Inferior parietal cortex (tissue), 1 donor: ENCODE results near the gene TMC1.
"Not testable (repeated sequence)": the region's sequence is repeated elsewhere in the genome, so short reads cannot be mapped to it uniquely, and the experiment has no call there.

Source experiments
- DNase-seq: peaks from one replicate; pipeline ENCODE4 v3.0.0-alpha.2; 2016; ENCODE audit errors: extremely low spot score

The TMC1 gene

GRCh38 chr9:72521416-72521815 is at the start of gene TMC1:
Gene TMC1 (plus strand): TSS chr9:72521608. CDS start chr9:72648649, 127,041 bp downstream.
- DNase-seq: not testable (repeated sequence)

- no peak for DNase-seq
Measured at GRCh38 chr9:72473474-72474261, 47.7 kb upstream of the TMC1 start.

GRCh38 chr9:72474676-72475075 is 46.7 kb upstream of the TMC1 start:
- DNase-seq: no peak

- DNase-seq: no peak
Measured at GRCh38 chr9:72476100-72476499, 45.3 kb upstream of the TMC1 start.

GRCh38 chr9:72476617-72477437 is 44.6 kb upstream of the TMC1 start:
- no peak for DNase-seq

GRCh38 chr9:72477930-72478518 is 43.4 kb upstream of the TMC1 start:
- no peak for DNase-seq

- no peak for DNase-seq
Measured at GRCh38 chr9:72478966-72479365, 42.4 kb upstream of the TMC1 start.

- DNase-seq: not testable (repeated sequence)
Measured at GRCh38 chr9:72480261-72480660, 41.1 kb upstream of the TMC1 start.

- DNase-seq: no peak
Measured at GRCh38 chr9:72480921-72481320, 40.5 kb upstream of the TMC1 start.

- peak; percentile 45 for DNase-seq
Measured at GRCh38 chr9:72485821-72486593, 35.4 kb upstream of the TMC1 start.

- DNase-seq: no peak
Measured at GRCh38 chr9:72486594-72486955, 34.8 kb upstream of the TMC1 start.

GRCh38 chr9:72487665-72488064 is 33.7 kb upstream of the TMC1 start:
- not testable (repeated sequence) for DNase-seq

GRCh38 chr9:72489986-72490385 is 31.4 kb upstream of the TMC1 start:
- no peak for DNase-seq

GRCh38 chr9:72491242-72491641 is 30.2 kb upstream of the TMC1 start:
- no peak for DNase-seq

GRCh38 chr9:72494051-72494450 is 27.4 kb upstream of the TMC1 start:
- no peak for DNase-seq

- no peak for DNase-seq
Measured at GRCh38 chr9:72497447-72498046, 23.9 kb upstream of the TMC1 start.

GRCh38 chr9:72506615-72507014 is 14.8 kb upstream of the TMC1 start:
- no peak for DNase-seq

- no peak for DNase-seq
Measured at GRCh38 chr9:72509053-72509452, 12.4 kb upstream of the TMC1 start.

GRCh38 chr9:72509635-72510034 is 11.8 kb upstream of the TMC1 start:
- DNase-seq: no peak

GRCh38 chr9:72521011-72521410 is 397 bp upstream of the TMC1 start:
- DNase-seq: not testable (repeated sequence)

GRCh38 chr9:72524820-72525540 is 3.6 kb downstream of the TMC1 start:
- no peak for DNase-seq
